GM23248 (cell line): Measurements from ENCODE around the gene NFX1.

Experiments used
- EZH2 ChIP-seq: fragments of 200-600 bp; sonication (generic); IDR thresholded peaks from 2 replicates; pipeline ENCODE4 v1.6.1; 2018; ENCODE audit warnings: antibody characterized with exemption, mild to moderate bottlenecking; ENCODE audit not compliant: insufficient read depth, poor library complexity, severe bottlenecking
- EZH2phosphoT487 ChIP-seq: fragments of 200-600 bp; sonication (generic); IDR thresholded peaks from 2 replicates; pipeline ENCODE4 v1.6.1; 2018; ENCODE audit warnings: antibody characterized with exemption, moderate library complexity, mild to moderate bottlenecking, low read depth; ENCODE audit not compliant: insufficient read depth

- TF ChIP-seq EZH2phosphoT487 (no peak), EZH2 (no peak)
These were observed 49.9 kb downstream of the NFX1 start for GRCh38 chr9:33340186-33340585.
